HCT116 (cell line): ENCODE data around the gene ARMC6.

ENCODE experiments used
- ELF1 ChIP-seq: IDR thresholded peaks from 2 replicates; pipeline ENCODE4 v1.6.1; 2012; ENCODE audit warnings: low read depth, borderline replicate concordance
- EZH2 ChIP-seq: fragments of 200-600 bp; sonication (generic); IDR thresholded peaks from 2 replicates; pipeline ENCODE4 v1.6.1; 2017; ENCODE audit warnings: antibody characterized with exemption, mixed run types
- POLR2A ChIP-seq: IDR thresholded peaks from 2 replicates; pipeline ENCODE4 v1.7.0; 2011; ENCODE audit warnings: borderline replicate concordance; ENCODE audit not compliant: insufficient read depth, insufficient read length; ENCODE audit errors: extremely low read depth
- POLR2AphosphoS5 ChIP-seq: IDR thresholded peaks from 2 replicates; pipeline ENCODE4 v1.6.1; 2011; ENCODE audit warnings: mild to moderate bottlenecking, low read depth, low read length, moderate library complexity
- RAD21 ChIP-seq: IDR thresholded peaks from 2 replicates; pipeline ENCODE4 v1.6.1; 2012; ENCODE audit warnings: low read depth, mild to moderate bottlenecking
- SP1 ChIP-seq: IDR thresholded peaks from 2 replicates; pipeline ENCODE4 v1.6.1; 2012; ENCODE audit warnings: low read depth
- ZNF274 ChIP-seq: fragments of 200-500 bp; sonication (Bioruptor generic); IDR thresholded peaks from 2 replicates; pipeline ENCODE4 v1.6.1; 2014; ENCODE audit warnings: mild to moderate bottlenecking, low read depth, low read length, inconsistent platforms
- TF ChIP-seq, protein P1 (sequence below), 3 experiments: fragments of 200-600 bp in 1 of 3; sonication (generic) in 1 of 3; IDR thresholded peaks in 2 of 3; conservative IDR thresholded peaks in 1 of 3; 2 replicates each; pipeline ENCODE4 v1.5.1; 2012 to 2017; ENCODE audit warnings: low read depth in 2 of 3, low read length in 2 of 3, antibody characterized with exemption in 1 of 3, borderline replicate concordance in 1 of 3, control low read depth in 1 of 3, mild to moderate bottlenecking in 1 of 3, mixed read lengths in 1 of 3, mixed run types in 1 of 3, moderate library complexity in 1 of 3; ENCODE audit not compliant: insufficient read depth in 1 of 3
- TF ChIP-seq, protein P2 (sequence below): IDR thresholded peaks from 2 replicates; pipeline ENCODE4 v1.6.1; 2012
- TF ChIP-seq, protein P3 (sequence below): IDR thresholded peaks from 2 replicates; pipeline ENCODE4 v1.6.1; 2012; ENCODE audit warnings: low read depth

DNA sequence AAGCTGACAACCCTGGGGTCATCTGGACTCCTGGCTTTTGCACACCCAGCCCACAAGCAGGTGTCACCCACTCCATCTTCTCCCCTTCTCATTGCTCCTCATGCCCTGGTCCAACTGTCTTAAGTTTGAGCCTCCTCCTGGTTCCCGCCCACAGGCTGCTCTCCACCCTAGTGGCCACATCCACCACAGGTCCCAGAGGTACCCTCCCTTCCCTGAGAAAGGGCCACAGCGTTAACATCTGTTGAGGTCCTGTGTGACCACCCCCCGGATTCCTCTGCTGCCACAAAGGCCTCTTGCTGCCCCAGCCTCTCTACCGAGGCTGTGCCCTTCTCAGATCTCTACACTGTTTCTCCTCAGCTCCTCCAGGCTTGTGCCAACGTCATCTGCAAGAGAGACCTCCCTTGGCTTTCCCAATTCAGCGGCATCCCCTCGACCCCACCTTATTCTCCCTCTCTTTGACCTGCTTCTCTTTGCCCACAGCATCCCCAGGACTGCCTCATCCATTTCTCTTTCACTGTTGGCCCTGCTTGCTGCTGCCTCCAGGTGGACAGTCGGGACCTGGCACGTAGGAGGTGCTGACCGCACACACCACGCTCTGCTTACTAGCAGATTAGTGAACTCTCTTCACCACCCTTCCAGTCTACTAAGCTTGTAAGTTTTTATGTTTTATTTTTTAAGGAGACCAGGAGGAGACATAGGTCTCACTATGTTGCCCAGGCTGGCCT lies 33.3 kb upstream of the ARMC6 start:
- TF ChIP-seq, protein P1, sequence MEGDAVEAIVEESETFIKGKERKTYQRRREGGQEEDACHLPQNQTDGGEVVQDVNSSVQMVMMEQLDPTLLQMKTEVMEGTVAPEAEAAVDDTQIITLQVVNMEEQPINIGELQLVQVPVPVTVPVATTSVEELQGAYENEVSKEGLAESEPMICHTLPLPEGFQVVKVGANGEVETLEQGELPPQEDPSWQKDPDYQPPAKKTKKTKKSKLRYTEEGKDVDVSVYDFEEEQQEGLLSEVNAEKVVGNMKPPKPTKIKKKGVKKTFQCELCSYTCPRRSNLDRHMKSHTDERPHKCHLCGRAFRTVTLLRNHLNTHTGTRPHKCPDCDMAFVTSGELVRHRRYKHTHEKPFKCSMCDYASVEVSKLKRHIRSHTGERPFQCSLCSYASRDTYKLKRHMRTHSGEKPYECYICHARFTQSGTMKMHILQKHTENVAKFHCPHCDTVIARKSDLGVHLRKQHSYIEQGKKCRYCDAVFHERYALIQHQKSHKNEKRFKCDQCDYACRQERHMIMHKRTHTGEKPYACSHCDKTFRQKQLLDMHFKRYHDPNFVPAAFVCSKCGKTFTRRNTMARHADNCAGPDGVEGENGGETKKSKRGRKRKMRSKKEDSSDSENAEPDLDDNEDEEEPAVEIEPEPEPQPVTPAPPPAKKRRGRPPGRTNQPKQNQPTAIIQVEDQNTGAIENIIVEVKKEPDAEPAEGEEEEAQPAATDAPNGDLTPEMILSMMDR (IDR thresholded peaks at IDR 0.05 in 2 of 3, conservative IDR thresholded peaks at IDR 0.05 in 1 of 3; ENCODE audit: borderline replicate concordance in 1 of 3, insufficient read depth in 1 of 3, low read depth in 2 of 3, low read length in 2 of 3): peak in 2 of 3 experiments; percentile 41 to 48; a peak in 4 of 6 replicates
- TF ChIP-seq RAD21: peak; percentile 17; the same call in 1 of the 2 replicates
- no peak for TF ChIP-seq POLR2A
- no peak for TF ChIP-seq POLR2AphosphoS5
- TF ChIP-seq, protein P2, sequence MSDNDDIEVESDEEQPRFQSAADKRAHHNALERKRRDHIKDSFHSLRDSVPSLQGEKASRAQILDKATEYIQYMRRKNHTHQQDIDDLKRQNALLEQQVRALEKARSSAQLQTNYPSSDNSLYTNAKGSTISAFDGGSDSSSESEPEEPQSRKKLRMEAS: no peak
- no peak for TF ChIP-seq SP1
- no peak for TF ChIP-seq ZNF274
- TF ChIP-seq, protein P3, sequence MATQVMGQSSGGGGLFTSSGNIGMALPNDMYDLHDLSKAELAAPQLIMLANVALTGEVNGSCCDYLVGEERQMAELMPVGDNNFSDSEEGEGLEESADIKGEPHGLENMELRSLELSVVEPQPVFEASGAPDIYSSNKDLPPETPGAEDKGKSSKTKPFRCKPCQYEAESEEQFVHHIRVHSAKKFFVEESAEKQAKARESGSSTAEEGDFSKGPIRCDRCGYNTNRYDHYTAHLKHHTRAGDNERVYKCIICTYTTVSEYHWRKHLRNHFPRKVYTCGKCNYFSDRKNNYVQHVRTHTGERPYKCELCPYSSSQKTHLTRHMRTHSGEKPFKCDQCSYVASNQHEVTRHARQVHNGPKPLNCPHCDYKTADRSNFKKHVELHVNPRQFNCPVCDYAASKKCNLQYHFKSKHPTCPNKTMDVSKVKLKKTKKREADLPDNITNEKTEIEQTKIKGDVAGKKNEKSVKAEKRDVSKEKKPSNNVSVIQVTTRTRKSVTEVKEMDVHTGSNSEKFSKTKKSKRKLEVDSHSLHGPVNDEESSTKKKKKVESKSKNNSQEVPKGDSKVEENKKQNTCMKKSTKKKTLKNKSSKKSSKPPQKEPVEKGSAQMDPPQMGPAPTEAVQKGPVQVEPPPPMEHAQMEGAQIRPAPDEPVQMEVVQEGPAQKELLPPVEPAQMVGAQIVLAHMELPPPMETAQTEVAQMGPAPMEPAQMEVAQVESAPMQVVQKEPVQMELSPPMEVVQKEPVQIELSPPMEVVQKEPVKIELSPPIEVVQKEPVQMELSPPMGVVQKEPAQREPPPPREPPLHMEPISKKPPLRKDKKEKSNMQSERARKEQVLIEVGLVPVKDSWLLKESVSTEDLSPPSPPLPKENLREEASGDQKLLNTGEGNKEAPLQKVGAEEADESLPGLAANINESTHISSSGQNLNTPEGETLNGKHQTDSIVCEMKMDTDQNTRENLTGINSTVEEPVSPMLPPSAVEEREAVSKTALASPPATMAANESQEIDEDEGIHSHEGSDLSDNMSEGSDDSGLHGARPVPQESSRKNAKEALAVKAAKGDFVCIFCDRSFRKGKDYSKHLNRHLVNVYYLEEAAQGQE: no peak
- no peak for TF ChIP-seq ELF1
- TF ChIP-seq EZH2: no peak
